Measurements from ENCODE around the gene DUSP7.

DNA sequence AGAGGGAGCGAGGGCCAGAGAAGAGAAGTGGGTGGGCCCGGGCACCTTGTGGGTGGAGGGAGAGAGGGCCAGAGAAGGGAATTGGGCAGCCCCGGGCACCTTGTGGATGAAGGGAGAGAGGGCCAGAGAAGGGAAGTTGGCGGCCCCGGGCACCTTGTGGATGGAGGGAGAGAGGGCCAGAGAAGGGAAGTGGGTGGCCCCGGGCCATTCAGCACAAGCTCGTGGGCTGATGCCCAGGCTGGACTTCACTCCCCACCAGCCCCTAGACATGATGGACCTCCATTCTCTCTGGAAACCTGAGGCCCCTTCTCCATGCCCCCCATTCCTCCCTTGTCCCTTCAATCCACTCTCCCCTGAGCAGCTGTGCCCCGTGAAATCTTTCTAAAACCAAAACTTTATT is 15.8 kb downstream of the DUSP7 start:
- no peak for TF ChIP-seq POLR2AphosphoS5 (IDR thresholded peaks at IDR 0.05)
- TF ChIP-seq, protein P1, sequence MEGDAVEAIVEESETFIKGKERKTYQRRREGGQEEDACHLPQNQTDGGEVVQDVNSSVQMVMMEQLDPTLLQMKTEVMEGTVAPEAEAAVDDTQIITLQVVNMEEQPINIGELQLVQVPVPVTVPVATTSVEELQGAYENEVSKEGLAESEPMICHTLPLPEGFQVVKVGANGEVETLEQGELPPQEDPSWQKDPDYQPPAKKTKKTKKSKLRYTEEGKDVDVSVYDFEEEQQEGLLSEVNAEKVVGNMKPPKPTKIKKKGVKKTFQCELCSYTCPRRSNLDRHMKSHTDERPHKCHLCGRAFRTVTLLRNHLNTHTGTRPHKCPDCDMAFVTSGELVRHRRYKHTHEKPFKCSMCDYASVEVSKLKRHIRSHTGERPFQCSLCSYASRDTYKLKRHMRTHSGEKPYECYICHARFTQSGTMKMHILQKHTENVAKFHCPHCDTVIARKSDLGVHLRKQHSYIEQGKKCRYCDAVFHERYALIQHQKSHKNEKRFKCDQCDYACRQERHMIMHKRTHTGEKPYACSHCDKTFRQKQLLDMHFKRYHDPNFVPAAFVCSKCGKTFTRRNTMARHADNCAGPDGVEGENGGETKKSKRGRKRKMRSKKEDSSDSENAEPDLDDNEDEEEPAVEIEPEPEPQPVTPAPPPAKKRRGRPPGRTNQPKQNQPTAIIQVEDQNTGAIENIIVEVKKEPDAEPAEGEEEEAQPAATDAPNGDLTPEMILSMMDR (IDR thresholded peaks at IDR 0.05), result no peak
- no peak for TF ChIP-seq EP300 (IDR thresholded peaks at IDR 0.05)
- TF ChIP-seq POLR2A (IDR thresholded peaks at IDR 0.05), result no peak
